SJSA1 (cell line): ENCODE data around the gene C2orf49. TPM values are rescaled to one million over a fixed set of nuclear protein-coding genes. Genes with fewer than 3 reads are reported as not detected.

Source experiments
- DNase-seq, 2 experiments: peaks; one replicate each; pipeline ENCODE4 v3.0.0-alpha.2; 2015 to 2020; ENCODE audit warnings: low spot score in 2 of 2, low read depth in 1 of 2
- H3K27ac ChIP-seq: fragments of 250-450 bp; sonication (Bioruptor Pico); 2 replicates; pipeline ENCODE4 v1.5.1; 2020; ENCODE audit warnings: mild to moderate bottlenecking, moderate library complexity
- H3K27me3 ChIP-seq: fragments of 250-450 bp; sonication (Bioruptor Pico); replicated peaks from 2 replicates; pipeline ENCODE4 v1.5.1; 2020; ENCODE audit warnings: mild to moderate bottlenecking, moderate library complexity
- H3K36me3 ChIP-seq: fragments of 250-450 bp; sonication (Bioruptor Pico); 2 replicates; pipeline ENCODE4 v1.5.1; 2020; ENCODE audit warnings: mild to moderate bottlenecking
- H3K4me1 ChIP-seq: fragments of 250-450 bp; sonication (Bioruptor Pico); replicated peaks from 2 replicates; pipeline ENCODE4 v1.6.1; 2021; ENCODE audit warnings: mild to moderate bottlenecking
- H3K4me3 ChIP-seq: fragments of 250-450 bp; sonication (Bioruptor Pico); 2 replicates; pipeline ENCODE4 v1.5.1; 2020; ENCODE audit warnings: mild to moderate bottlenecking
- H3K9me3 ChIP-seq: fragments of 250-450 bp; sonication (Bioruptor Pico); replicated peaks from 2 replicates; pipeline ENCODE4 v1.5.1; 2020; ENCODE audit warnings: mild to moderate bottlenecking
- total RNA-seq: library from RNA; depleted of rRNA; stranded (reverse); fragments of >200 nt; shearing (Covaris generic); gene quantifications from 2 replicates; pipeline ENCODE4 v1.2.3, GENCODE V29; 2014; rRNA removed

C2orf49 gene
- 18.6 and 19.6 TPM in 2 replicates for total RNA-seq

DNA sequence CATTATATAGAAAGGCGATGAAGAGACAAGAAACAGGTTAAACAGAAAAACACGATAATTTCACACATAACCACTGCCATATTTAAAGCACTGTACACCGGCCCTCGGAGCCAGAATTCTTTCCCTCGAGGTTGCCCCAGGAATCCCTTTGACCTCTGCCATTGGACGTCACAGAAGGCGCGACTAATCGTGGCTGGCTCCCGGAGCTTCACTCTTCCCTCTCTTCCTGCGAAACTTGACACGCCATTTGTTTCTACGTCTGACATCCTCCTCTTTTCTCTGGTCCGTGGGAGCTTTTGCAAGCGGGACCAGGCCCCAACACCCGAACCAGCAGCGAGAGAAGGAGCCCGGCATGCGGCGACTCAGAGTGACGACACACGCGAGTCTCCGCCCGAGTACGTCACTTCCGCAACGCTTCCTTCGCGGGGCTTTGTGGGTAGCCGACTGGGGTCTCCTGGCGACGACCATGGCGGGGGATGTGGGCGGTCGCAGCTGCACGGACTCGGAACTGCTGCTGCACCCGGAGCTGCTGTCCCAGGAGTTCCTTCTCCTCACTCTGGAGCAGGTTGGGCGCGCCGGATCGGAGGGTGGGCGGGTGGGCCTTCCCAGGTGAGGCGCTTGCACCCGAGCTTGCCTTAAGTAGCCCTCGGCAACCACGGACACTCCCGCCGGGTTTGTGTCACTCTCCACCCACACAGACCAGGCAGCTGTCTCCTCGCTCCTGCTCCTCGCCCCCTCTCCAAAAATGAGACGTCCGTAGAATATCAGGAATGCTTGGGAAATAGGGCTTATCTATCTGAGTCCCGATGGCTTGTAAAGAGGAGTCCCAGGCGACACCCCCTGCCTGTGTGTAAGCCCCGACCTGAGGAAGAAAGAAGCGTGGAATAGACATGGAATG is at the start of gene C2orf49:
Gene C2orf49, plus strand, starts transcription at position 419 of the 898 bp plus-strand sequence. Its CDS starts 48 bp downstream, at position 467.
- peak; percentile 87 to 95 for DNase-seq

DNA sequence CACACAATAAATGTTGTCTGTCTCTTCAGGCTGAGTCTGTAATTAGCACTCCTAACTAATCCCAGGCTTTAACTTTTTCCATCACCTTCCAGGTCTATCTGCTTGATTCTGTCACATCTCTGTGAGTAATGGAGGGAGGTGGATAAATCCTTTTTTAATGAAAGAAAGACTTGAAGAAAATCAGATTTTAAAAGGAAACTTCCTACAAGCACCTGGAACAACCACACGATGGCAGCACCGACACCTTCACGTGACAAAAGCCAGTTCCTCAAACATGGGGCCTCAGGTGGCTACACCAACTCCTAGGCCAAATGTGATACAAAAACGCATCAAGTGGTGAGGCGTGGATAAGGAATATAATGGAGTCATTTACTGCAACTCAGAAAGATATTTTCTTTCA is 49.6 kb upstream of the C2orf49 start:
- no peaks in the 10 kb centered on the region for H3K9me3 ChIP-seq
- DNase-seq = peak in 1 of 2 experiments; percentile 33
- H3K27ac ChIP-seq = no peak overlapping the region

More for the DNA sequence above, at the start of gene C2orf49:
- H3K9me3 ChIP-seq = no peaks in the 10 kb centered on the region
- peak within 1 kb of the TSS; percentile 91 for H3K4me3 ChIP-seq
- peaks cover 12% of the 10 kb centered on the region for H3K4me1 ChIP-seq
- peaks cover 47% of the 10 kb centered on the region for H3K36me3 ChIP-seq
- no peaks in the 10 kb centered on the region for H3K27me3 ChIP-seq
- H3K27ac ChIP-seq = peak within 1 kb of the TSS; percentile 100

DNA sequence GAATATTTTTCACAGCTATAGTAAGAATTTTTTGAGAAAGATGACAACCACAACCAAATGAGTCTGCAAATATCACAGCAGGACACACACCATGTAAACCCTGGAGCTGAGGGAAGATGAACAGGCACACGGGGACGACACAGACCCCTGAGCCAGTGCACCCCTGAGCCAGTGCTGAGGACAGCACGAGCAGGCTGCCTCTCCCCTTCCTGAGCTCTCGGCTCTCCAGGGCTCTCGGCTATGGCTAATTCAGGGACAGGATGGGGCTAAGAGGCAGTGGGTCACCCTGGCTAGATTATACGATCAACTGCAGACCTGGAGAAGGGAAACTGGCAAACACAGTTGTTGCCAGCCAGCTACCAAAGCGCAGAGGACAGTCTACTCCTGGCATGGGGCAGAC is 49.2 kb upstream of the C2orf49 start:
- H3K9me3 ChIP-seq = no peaks in the 10 kb centered on the region
- H3K27ac ChIP-seq = no peak overlapping the region
- no peak overlapping the region for H3K4me3 ChIP-seq
- H3K36me3 ChIP-seq = peaks cover 66% of the 10 kb centered on the region
- H3K4me1 ChIP-seq = peaks cover 22% of the 10 kb centered on the region
- no peak for DNase-seq
- no peaks in the 10 kb centered on the region for H3K27me3 ChIP-seq

More for the DNA sequence above, 49.6 kb upstream of the C2orf49 start:
- peaks cover 18% of the 10 kb centered on the region for H3K4me1 ChIP-seq
- H3K36me3 ChIP-seq = peaks cover 64% of the 10 kb centered on the region
- no peaks in the 10 kb centered on the region for H3K27me3 ChIP-seq
- H3K4me3 ChIP-seq = no peak overlapping the region

DNA sequence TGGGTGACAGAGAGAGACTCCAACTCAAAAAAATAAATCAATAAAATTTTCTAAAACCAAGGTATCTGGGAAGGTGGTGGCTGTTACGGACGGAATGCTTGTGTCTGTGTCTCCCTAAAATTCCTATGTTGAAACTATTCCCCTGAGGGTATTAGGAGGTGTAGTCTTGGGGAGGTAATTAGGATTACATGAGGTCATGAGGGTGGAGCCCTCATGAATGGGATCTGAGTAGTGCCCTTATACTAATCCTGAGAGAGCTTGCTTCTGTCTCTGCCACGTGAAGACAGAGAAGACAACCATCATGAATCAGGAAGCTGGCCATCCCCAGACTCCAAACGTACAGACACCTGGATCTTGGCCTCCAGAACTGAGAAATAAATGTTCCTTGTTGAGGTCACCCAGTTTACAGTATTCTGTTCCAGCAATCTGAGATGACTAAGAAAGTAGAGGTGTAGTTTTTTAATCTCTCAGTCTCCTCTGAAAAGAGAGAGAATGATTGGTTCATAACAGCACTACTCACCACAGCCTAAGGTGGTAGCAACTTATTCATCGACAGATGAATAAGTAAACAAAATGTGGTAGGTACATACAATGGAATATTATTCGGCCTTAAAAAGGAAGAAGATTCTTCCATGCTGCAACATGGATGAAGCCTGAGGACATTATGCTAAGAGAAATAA is 46.2 kb upstream of the C2orf49 start:
- H3K27ac ChIP-seq = peak overlapping the region; percentile 73
- no peaks in the 10 kb centered on the region for H3K27me3 ChIP-seq
- H3K9me3 ChIP-seq = no peaks in the 10 kb centered on the region
- peaks cover 52% of the 10 kb centered on the region for H3K4me1 ChIP-seq
- peaks cover 47% of the 10 kb centered on the region for H3K36me3 ChIP-seq
- DNase-seq = no peak
- no peak overlapping the region for H3K4me3 ChIP-seq

DNA sequence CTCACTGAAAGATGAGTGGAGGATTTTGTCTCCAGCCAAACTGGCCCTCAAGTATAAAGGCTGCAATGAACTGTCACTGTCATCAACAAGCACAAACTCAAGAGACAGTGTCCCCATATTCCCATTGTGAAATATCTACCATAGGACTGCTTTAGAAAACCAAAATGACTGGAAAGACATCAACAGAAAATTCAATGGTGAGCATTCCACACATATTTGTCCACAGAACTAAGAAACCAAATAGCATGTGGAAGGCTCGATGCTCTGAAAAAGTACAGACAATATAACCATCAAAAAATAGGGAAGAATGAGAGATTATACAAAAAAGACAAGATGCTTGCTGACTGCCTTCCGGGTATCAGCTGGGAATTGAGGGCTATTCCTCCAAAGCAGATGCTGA is 45.4 kb upstream of the C2orf49 start:
- peak in 1 of 2 experiments; percentile 74 for DNase-seq
- Histone ChIP-seq H3K27ac (peak overlapping the region; percentile 73), H3K27me3 (no peaks in the 10 kb centered on the region), H3K4me3 (no peak overlapping the region), H3K4me1 (peaks cover 57% of the 10 kb centered on the region), H3K36me3 (peaks cover 44% of the 10 kb centered on the region), H3K9me3 (no peaks in the 10 kb centered on the region)

DNA sequence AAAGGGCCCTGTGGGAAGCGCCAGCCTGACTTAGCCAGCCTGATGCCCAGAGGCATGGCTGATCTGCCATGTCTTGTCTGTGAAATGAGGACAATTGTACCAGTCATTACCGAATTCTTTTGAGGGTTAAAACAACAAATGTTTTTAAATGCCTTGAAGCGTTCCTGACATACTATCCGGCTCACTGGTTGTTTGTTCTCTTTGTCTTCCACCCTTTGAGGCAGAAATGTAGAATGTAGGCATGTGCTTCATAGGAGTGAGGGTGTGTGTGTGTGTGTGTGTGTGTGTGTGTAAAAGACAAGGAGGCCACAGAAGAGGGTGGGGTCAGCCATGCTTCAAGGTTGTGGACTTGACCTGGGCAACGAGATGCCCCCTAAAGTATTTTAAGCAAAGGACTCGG is 43.3 kb upstream of the C2orf49 start:
- Histone ChIP-seq H3K36me3 (peaks cover 46% of the 10 kb centered on the region), H3K4me3 (no peak overlapping the region), H3K9me3 (no peaks in the 10 kb centered on the region), H3K27ac (peak overlapping the region; percentile 73), H3K27me3 (no peaks in the 10 kb centered on the region), H3K4me1 (peaks cover 61% of the 10 kb centered on the region)
- peak; percentile 64 to 83 for DNase-seq

DNA sequence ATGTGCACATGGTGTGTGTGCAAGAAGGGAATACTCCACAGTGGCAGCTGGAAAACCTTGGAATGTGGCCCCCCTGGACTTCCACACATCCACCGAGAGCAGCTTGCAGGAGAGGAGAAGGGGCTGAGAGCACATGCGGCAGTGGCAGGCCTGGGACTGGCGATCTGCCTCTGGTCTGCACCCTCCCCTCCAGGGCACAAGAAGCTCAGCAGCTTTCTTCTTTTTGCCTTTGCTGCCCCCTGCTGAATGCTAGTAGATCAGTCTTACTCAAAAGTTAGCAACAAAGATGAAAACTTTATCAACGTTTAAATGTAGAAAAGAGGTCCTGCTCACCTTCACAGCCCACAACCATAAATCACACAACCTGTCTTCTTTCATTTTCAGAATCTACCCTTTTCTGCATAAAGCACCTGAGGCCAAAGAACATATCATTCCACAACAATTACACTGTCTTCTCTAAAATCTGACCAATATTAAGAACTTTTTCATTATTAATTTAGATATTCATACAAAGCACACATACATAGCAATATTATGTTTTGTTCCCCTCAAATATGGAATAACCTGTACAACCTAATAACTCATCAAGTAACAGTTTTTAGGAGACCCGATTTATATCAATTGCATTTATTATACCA is 42.4 kb upstream of the C2orf49 start:
- peak; percentile 79 to 86 for DNase-seq

DNA sequence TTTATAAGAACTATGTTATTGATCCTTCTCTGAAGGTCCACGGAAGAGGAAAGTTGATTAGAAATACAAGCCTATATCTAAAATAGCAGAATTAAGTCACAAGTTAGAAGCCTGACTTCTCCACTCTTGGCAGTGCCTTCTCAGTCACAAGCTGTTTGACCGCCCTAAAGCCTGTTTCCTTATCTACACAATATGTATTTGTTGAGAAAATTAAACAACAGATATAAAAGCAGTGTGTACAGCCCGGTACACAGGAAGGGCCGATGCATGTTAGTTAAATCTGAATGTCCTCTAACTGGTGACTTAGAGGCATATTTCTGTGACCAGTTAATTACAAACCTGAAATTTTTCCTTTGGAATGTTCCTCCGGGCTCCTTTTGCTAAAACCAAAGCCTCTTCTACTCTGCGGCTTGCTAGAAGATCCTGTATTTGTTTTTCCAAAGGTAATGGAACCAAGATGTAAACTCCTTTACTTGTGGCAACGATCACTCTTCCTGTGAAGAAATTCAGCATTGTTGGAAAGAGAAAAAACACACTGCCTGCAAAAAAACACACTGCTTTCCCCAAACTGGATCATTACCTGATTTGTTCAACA is 41.2 kb upstream of the C2orf49 start:
- peak overlapping the region; percentile 79 for H3K27ac ChIP-seq
- no peaks in the 10 kb centered on the region for H3K27me3 ChIP-seq
- H3K4me3 ChIP-seq = no peak overlapping the region
- peak in 1 of 2 experiments; percentile 68 for DNase-seq
- H3K36me3 ChIP-seq = peaks cover 30% of the 10 kb centered on the region
- H3K9me3 ChIP-seq = no peaks in the 10 kb centered on the region
- H3K4me1 ChIP-seq = peaks cover 59% of the 10 kb centered on the region

More for the DNA sequence above, 42.4 kb upstream of the C2orf49 start:
- no peak overlapping the region for H3K4me3 ChIP-seq
- H3K27ac ChIP-seq = peak overlapping the region; percentile 17; the same call in 1 of the 2 replicates
- peaks cover 61% of the 10 kb centered on the region for H3K4me1 ChIP-seq
- no peaks in the 10 kb centered on the region for H3K9me3 ChIP-seq
- no peaks in the 10 kb centered on the region for H3K27me3 ChIP-seq
- H3K36me3 ChIP-seq = peaks cover 39% of the 10 kb centered on the region

DNA sequence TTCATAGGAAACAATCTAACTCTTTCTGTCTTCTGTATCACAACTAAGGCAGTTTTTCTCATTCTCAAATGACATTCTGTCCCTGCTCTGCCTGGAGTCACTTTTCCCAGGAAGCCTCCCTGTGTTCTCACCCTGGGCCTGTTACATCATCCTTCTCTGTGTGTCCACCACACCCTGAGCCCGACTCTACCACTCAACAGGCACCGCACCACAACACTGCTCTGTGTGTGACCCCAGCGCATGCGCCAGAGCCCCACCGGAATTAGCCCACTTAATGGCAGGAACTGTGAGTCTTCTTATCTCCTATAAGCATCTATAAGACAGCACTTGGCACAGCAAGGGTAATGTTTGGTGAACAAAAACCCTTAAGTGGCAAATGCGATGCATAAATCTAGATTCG is 40.1 kb upstream of the C2orf49 start:
- H3K36me3 ChIP-seq = peaks cover 25% of the 10 kb centered on the region
- no peaks in the 10 kb centered on the region for H3K27me3 ChIP-seq
- H3K27ac ChIP-seq = no peak overlapping the region
- H3K9me3 ChIP-seq = no peaks in the 10 kb centered on the region
- H3K4me1 ChIP-seq = peaks cover 48% of the 10 kb centered on the region
- DNase-seq = no peak
- H3K4me3 ChIP-seq = no peak overlapping the region

DNA sequence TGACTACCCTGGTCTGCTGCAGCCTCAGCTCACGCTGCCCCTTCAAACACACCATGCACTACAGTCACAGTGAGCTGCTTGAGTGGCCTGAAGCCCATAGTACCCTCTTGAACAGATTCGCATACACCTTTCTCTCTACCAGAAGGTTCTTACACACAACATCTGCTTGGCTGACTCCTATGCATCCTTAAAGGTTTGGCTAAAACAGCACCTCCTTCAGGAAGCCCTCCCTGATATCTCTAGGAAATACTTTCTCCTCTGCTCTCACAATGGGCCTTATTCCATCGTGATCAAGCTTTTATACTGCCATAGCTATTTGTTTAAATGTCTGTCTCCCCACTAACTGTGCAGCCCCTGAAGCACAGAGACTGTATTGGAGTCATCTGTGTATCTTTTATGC is 39.3 kb upstream of the C2orf49 start:
- Histone ChIP-seq H3K4me1 (peaks cover 40% of the 10 kb centered on the region), H3K36me3 (peaks cover 27% of the 10 kb centered on the region), H3K4me3 (no peak overlapping the region), H3K9me3 (no peaks in the 10 kb centered on the region), H3K27ac (no peak overlapping the region), H3K27me3 (no peaks in the 10 kb centered on the region)
- no peak for DNase-seq

DNA sequence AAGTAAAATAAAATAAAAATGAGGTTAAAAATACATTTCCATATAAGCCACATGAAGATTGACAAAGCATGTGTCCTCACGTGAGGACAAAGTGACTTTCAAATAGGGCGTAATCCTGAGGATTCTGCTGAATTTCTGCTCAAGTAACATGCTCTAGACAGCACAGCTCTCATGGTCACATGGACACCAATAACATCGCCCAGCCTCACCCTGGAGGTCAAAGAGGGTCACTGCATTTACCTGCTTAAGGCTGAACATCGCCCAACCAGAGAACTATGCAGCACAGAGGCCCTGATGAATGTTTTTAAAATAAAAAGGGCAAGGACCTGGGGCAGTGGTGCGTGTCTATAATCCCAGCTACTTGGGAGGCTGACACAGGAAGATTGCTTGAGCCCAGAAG is 38.0 kb upstream of the C2orf49 start:
- Histone ChIP-seq H3K4me1 (peaks cover 28% of the 10 kb centered on the region), H3K9me3 (no peaks in the 10 kb centered on the region), H3K27me3 (no peaks in the 10 kb centered on the region), H3K27ac (no peak overlapping the region), H3K4me3 (no peak overlapping the region), H3K36me3 (peaks cover 22% of the 10 kb centered on the region)
- DNase-seq = no peak

DNA sequence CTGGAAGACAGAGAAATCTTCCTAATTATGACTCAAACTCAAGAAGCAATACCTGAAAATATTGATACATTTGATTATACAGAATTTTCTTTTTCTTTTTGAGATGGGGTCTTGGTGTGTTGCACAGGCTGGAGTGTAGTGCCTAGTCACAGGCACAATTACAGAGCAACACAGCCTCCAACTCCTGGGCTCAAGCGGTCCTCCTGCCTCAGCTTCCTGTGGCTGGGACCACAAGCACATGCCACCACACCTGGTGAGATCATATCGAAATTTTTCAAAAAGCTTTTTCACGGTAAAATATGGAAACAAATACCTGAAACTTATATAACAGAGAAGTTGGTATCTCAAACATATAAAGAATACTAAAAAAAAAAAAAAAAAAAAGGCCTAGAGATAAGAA is 35.7 kb upstream of the C2orf49 start:
- DNase-seq = no peak

DNA sequence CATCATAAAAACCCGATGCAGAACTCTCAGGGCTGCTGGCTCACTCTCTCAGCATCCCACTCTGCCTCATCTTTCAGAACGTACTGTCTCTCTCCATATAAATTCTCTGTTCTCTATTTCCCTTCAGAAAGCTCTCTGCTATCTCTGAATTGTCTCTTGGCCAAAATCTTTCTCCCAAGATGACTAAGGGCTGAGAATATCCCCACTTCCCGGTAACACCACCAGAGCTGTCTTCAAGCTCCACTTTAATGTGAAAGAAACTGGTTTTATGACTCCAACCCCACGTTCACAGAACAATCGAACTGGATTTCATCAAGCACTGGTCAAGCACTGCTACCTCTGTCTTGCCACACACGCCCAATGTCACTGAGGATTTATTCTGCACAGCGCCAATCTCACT is 30.2 kb upstream of the C2orf49 start:
- Histone ChIP-seq H3K4me3 (no peak overlapping the region), H3K27me3 (no peaks in the 10 kb centered on the region), H3K4me1 (no peaks in the 10 kb centered on the region), H3K27ac (no peak overlapping the region), H3K36me3 (peaks cover 37% of the 10 kb centered on the region), H3K9me3 (no peaks in the 10 kb centered on the region)
- DNase-seq = no peak

More for the DNA sequence above, 35.7 kb upstream of the C2orf49 start:
- Histone ChIP-seq H3K4me1 (peaks cover 6% of the 10 kb centered on the region), H3K4me3 (no peak overlapping the region), H3K27me3 (no peaks in the 10 kb centered on the region), H3K27ac (no peak overlapping the region), H3K36me3 (peaks cover 33% of the 10 kb centered on the region), H3K9me3 (no peaks in the 10 kb centered on the region)
